WERI-Rb-1 (cell line): ENCODE data around the gene ZNF8.
"Not testable (repeated sequence)": the region's sequence is repeated elsewhere in the genome, so short reads cannot be mapped to it uniquely, and the experiment has no call there.

ENCODE experiments used
- DNase-seq: peaks from one replicate; pipeline ENCODE4 v3.0.0-alpha.2; 2020
- H3K27ac ChIP-seq: fragments of 250-450 bp; sonication (Bioruptor Pico); 2 replicates; pipeline ENCODE4 v1.5.1; 2020; ENCODE audit warnings: mild to moderate bottlenecking, moderate library complexity
- H3K27me3 ChIP-seq: fragments of 250-450 bp; sonication (Bioruptor Pico); 2 replicates; pipeline ENCODE4 v1.5.1; 2021; ENCODE audit warnings: mild to moderate bottlenecking, low read depth, moderate library complexity; ENCODE audit not compliant: insufficient read depth, severe bottlenecking
- H3K36me3 ChIP-seq: fragments of 250-450 bp; sonication (Bioruptor Pico); 2 replicates; pipeline ENCODE4 v1.5.1; 2020; ENCODE audit warnings: mild to moderate bottlenecking, moderate library complexity
- H3K4me3 ChIP-seq: 2 replicates; pipeline ENCODE4 v1.5.1; 2011; ENCODE audit warnings: low read depth, mild to moderate bottlenecking, control low read depth, low read length
- H3K9me3 ChIP-seq: fragments of 250-450 bp; sonication (Bioruptor Pico); 2 replicates; pipeline ENCODE4 v1.5.1; 2021; ENCODE audit warnings: mild to moderate bottlenecking, moderate library complexity; ENCODE audit not compliant: severe bottlenecking
- TF ChIP-seq, protein P1 (sequence below): IDR thresholded peaks from 2 replicates; pipeline ENCODE4 v1.5.1; 2011; ENCODE audit warnings: low read depth, mild to moderate bottlenecking, control low read depth, inconsistent platforms, low read length

ZNF8 gene

DNA sequence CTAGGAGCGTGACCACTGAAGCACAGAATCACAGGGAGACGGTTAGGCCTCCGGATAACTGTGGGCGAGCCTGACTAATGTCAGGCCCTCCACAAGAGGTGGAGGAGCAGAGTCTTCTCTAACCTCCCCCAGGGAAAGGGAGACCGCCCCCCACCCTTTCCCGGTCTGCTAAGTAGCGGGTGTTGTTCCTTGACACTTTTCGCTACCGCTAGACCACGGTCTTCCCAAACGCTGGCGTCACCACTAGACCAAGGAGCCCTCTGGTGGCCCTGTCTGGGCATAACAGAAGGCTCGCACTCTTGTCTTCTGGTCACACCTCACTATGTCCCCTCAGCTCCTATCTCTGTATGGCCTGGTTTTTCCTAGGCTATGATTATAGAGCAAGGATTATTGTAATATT lies 31.9 kb downstream of the ZNF8 start:
- peak; percentile 68 for DNase-seq
- H3K36me3 ChIP-seq = peaks cover 81% of the 10 kb centered on the region

DNA sequence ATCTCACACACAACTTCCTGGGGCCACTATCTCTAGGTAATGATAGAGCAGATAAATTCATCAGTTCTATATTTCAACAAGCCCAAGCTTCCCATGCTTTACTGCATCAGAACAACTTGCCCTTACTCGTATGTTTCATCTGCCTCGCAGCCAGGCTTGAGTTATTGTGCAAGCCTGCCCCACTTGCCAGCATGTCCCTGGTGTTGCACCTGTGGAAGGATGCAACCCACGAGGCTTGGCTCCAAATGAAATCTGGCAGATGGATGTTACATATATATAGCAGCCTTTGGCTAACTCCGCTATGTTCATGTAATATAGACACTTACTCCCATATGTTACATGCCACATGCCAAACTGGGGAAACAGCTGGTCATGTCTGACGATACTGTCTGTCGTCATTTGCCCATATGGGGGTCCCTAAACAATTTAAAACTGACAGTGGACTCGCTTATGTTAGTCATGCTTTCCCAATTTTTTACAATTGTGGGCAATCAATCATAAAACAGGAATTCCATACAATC lies 32.6 kb downstream of the ZNF8 start:
- TF ChIP-seq, protein P1, sequence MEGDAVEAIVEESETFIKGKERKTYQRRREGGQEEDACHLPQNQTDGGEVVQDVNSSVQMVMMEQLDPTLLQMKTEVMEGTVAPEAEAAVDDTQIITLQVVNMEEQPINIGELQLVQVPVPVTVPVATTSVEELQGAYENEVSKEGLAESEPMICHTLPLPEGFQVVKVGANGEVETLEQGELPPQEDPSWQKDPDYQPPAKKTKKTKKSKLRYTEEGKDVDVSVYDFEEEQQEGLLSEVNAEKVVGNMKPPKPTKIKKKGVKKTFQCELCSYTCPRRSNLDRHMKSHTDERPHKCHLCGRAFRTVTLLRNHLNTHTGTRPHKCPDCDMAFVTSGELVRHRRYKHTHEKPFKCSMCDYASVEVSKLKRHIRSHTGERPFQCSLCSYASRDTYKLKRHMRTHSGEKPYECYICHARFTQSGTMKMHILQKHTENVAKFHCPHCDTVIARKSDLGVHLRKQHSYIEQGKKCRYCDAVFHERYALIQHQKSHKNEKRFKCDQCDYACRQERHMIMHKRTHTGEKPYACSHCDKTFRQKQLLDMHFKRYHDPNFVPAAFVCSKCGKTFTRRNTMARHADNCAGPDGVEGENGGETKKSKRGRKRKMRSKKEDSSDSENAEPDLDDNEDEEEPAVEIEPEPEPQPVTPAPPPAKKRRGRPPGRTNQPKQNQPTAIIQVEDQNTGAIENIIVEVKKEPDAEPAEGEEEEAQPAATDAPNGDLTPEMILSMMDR = no peak
- peaks cover 82% of the 10 kb centered on the region for H3K36me3 ChIP-seq

More for the DNA sequence above, 31.9 kb downstream of the ZNF8 start:
- not testable (repeated sequence) for H3K27me3 ChIP-seq, H3K4me3 ChIP-seq, H3K27ac ChIP-seq, H3K9me3 ChIP-seq
- TF ChIP-seq, protein P1 = 0 out of 2 replicates have a peak, but pooled peaks have one; percentile 14

DNA sequence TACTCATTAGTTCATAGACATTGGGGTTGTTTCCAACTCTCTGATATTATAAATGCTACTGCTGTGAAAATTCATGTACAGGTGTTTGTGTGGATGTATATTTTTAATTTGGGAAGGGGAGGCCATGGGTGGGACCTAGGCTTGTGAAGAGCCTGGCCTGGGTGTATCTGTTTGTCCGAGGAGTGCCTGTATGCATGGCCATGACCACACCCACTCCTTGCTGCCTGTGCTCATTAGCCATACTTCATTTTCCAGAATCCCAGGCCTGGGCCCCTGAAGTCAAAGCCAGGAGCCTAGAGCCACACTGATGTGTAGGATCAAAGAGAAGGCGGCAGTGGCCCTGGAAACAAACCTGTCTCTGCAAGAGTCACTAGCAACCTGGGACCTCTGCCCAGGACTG lies 36.8 kb downstream of the ZNF8 start:
- no peaks in the 10 kb centered on the region for H3K27me3 ChIP-seq
- no peaks in the 10 kb centered on the region for H3K9me3 ChIP-seq
- no peak overlapping the region for H3K4me3 ChIP-seq
- peaks cover 49% of the 10 kb centered on the region for H3K36me3 ChIP-seq
- TF ChIP-seq, protein P1 = no peak
- DNase-seq = no peak
- no peak overlapping the region for H3K27ac ChIP-seq

More for the DNA sequence above, 32.6 kb downstream of the ZNF8 start:
- Histone ChIP-seq H3K4me3 (no peak overlapping the region), H3K27me3 (no peaks in the 10 kb centered on the region), H3K27ac (no peak overlapping the region), H3K9me3 (no peaks in the 10 kb centered on the region)
- no peak for DNase-seq

- no peak overlapping the region for H3K4me3 ChIP-seq
- TF ChIP-seq, protein P1 = no peak
- no peak overlapping the region for H3K27ac ChIP-seq
- DNase-seq = no peak
- H3K36me3 ChIP-seq = peaks cover 33% of the 10 kb centered on the region
- no peaks in the 10 kb centered on the region for H3K27me3 ChIP-seq
- no peaks in the 10 kb centered on the region for H3K9me3 ChIP-seq
Measured at GRCh38 chr19:58317476-58318072, 38.8 kb downstream of the ZNF8 start.

- TF ChIP-seq, protein P1 = no peak
- no peak overlapping the region for H3K27ac ChIP-seq
- H3K27me3 ChIP-seq = no peaks in the 10 kb centered on the region
- H3K4me3 ChIP-seq = no peak overlapping the region
- H3K9me3 ChIP-seq = no peaks in the 10 kb centered on the region
- DNase-seq = no peak
- H3K36me3 ChIP-seq = peaks cover 26% of the 10 kb centered on the region
Measured at GRCh38 chr19:58318297-58318696, 39.5 kb downstream of the ZNF8 start.

GRCh38 chr19:58319241-58319640 lies 40.5 kb downstream of the ZNF8 start:
- Histone ChIP-seq H3K9me3 (no peaks in the 10 kb centered on the region), H3K27ac (no peak overlapping the region), H3K36me3 (peaks cover 19% of the 10 kb centered on the region), H3K4me3 (no peak overlapping the region), H3K27me3 (no peaks in the 10 kb centered on the region)
- TF ChIP-seq, protein P1 = no peak
- DNase-seq = no peak
